ENCODE measurements around the gene MRPL50.
A peak's percentile ranks its signal among the peaks of the same experiment; 100 is the strongest.

Gene MRPL50

DNA sequence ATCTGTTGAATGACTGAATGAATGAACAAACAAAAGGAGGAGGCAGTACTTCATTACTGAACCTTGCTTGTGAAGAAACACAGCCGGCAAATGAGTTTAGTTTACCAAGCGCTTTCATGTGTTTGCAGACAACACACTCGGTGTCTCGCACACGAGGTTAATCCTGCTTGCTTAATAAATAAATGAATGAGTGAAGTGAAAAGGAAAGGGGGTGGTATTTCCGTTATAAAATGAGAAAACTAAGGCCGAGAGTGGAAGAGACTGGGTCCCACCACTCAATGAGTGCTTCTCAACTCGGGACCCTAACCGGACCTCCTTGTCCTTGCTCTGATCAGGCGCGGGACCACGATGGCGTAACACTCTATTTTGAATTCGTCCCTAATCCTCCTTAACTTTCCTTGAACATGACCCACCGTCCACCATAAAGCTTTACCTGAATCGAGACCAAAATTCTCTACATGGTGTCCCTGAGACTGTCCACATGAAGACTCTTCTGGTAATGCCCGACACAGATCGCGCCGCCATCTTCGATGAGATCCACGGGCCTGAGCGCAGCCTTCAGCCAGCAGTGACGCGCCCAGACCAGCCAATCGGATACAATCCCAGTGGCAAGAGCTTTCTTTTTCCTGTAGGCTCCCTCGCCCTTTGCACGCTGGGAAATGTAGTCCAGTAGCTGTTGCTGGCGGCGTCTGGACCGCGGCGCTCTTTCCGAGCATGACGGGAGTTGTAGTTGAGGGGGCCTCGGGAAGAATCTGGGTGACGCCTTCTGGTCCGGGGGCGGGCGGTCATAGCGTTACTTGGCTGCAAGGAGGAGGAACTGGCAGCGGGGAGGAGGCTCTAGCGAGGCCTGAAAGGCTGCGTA lies at the start of gene MRPL50, which contains the start of gene ZNF189:
Gene MRPL50, minus strand, starts transcription at position 551 of the 862 bp plus-strand sequence. Its CDS starts 26 bp downstream, at position 525.
Gene ZNF189, plus strand, starts transcription at position 784 of the 862 bp plus-strand sequence. CDS start 306 bp downstream, outside the sequence.
- H3K27me3 ChIP-seq (replicated peaks; ENCODE audit: control insufficient read depth, insufficient read depth, low read length): no peaks in the 10 kb centered on the region
- peaks cover 4% of the 10 kb centered on the region for H3K9me3 ChIP-seq (ENCODE audit: control insufficient read depth, low read length)
- peaks cover 25% of the 10 kb centered on the region for H3K4me1 ChIP-seq (ENCODE audit: control insufficient read depth, insufficient read depth, low read length)
- peak; percentile 100 for DNase-seq (ENCODE audit: low read depth)
- peak within 1 kb of the TSS; percentile 98 for H3K4me3 ChIP-seq (ENCODE audit: low read length)
- peak within 1 kb of the TSS; percentile 97 for H3K9ac ChIP-seq (ENCODE audit: low read length)
- peaks cover 32% of the 10 kb centered on the region for H3K36me3 ChIP-seq (ENCODE audit: control insufficient read depth, insufficient read depth, low read length, severe bottlenecking)

DNA sequence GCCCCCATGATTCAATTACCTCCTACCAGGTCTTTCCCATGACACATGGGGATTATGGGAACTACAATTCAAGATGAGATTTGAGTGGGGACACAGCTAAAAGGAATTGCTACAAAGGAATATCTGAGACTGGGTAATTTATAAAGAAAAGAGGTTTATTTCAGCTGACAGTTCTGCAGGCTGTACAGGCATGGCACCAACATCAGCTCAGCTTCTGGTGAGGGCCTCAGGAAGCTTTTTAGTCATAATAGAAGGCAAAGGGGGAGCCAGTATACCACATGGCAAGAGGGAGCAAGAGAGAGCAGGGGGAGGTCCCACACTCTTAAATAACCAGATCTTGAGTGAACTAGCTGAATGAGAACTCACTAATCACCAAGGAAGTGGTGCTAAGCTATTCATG lies 48.3 kb upstream of the MRPL50 start:
- peaks cover 10% of the 10 kb centered on the region for H3K4me1 ChIP-seq (ENCODE audit: control insufficient read depth, insufficient read depth, low read length)
- H3K36me3 ChIP-seq (ENCODE audit: control insufficient read depth, insufficient read depth, low read length, severe bottlenecking): no peaks in the 10 kb centered on the region
- H3K9ac ChIP-seq (ENCODE audit: low read length): no peak overlapping the region
- H3K27me3 ChIP-seq (replicated peaks; ENCODE audit: control insufficient read depth, insufficient read depth, low read length): peaks cover 29% of the 10 kb centered on the region
- no peak for DNase-seq (ENCODE audit: low read depth)
- no peak overlapping the region for H3K4me3 ChIP-seq (ENCODE audit: low read length)
- H3K9me3 ChIP-seq (ENCODE audit: control insufficient read depth, low read length): peaks cover 4% of the 10 kb centered on the region

DNA sequence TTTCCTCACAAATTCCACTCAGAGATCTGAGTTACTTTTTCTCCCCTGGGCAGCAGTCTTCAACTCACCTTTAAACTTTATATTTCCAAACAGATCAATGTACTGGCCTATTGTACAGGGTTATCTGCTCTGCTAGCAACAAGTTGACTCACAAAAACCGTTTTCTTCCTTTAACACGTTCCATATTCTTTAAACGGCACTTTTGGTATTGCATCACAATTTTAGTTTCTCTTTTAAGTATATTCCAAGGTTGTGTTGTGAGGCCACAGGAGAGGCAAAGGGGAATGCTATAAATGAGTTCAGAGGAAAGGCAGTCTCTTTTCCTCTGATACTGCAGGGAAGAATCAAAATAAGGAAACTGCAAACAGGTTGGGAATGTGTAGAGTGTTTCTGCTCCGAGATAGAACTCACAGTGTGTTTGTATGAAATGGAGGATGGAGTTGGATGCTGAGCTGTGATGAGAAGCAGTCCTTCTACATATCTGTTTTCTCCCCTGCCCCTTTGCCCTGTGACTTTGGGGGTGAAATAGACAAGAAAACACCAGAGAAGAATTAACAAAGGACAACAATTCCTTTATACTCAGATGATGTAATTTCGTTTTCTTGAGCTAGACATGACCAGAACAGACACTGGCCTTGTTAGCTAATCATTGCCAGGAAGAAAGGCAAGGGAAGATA lies 47.1 kb upstream of the MRPL50 start:
- peaks cover 10% of the 10 kb centered on the region for H3K4me1 ChIP-seq (ENCODE audit: control insufficient read depth, insufficient read depth, low read length)
- peak overlapping the region; percentile 53 for H3K9ac ChIP-seq (ENCODE audit: low read length)
- H3K4me3 ChIP-seq (ENCODE audit: low read length): peak overlapping the region; percentile 61
- H3K27me3 ChIP-seq (replicated peaks; ENCODE audit: control insufficient read depth, insufficient read depth, low read length): peaks cover 31% of the 10 kb centered on the region
- H3K9me3 ChIP-seq (ENCODE audit: control insufficient read depth, low read length): no peaks in the 10 kb centered on the region
- peak; percentile 73 for DNase-seq (ENCODE audit: low read depth)
- H3K36me3 ChIP-seq (ENCODE audit: control insufficient read depth, insufficient read depth, low read length, severe bottlenecking): no peaks in the 10 kb centered on the region

DNA sequence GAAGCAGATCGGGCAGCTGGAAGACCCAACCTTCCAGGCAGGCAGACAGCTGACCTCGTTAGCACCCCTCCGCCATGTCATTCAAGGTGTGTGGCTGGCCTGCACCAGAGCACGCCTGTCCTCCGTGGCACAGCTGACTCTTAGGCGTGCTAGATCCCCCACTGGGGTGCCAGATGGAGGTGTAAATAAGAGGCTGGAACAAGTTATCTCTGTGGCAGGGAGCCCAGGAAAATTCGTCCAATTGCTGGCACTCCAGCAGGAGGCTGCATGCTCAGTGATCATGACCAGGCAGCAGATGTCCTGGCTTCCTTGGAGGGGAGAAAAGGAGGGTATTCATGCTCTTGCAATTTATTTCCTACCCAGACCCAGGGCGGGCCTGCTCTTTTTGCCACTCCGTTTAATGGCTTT lies 45.0 kb upstream of the MRPL50 start:
- H3K27me3 ChIP-seq (replicated peaks; ENCODE audit: control insufficient read depth, insufficient read depth, low read length): peaks cover 22% of the 10 kb centered on the region
- no peaks in the 10 kb centered on the region for H3K9me3 ChIP-seq (ENCODE audit: control insufficient read depth, low read length)
- no peaks in the 10 kb centered on the region for H3K36me3 ChIP-seq (ENCODE audit: control insufficient read depth, insufficient read depth, low read length, severe bottlenecking)
- DNase-seq (ENCODE audit: low read depth): no peak
- H3K9ac ChIP-seq (ENCODE audit: low read length): no peak overlapping the region
- H3K4me1 ChIP-seq (ENCODE audit: control insufficient read depth, insufficient read depth, low read length): peaks cover 6% of the 10 kb centered on the region
- H3K4me3 ChIP-seq (ENCODE audit: low read length): no peak overlapping the region

DNA sequence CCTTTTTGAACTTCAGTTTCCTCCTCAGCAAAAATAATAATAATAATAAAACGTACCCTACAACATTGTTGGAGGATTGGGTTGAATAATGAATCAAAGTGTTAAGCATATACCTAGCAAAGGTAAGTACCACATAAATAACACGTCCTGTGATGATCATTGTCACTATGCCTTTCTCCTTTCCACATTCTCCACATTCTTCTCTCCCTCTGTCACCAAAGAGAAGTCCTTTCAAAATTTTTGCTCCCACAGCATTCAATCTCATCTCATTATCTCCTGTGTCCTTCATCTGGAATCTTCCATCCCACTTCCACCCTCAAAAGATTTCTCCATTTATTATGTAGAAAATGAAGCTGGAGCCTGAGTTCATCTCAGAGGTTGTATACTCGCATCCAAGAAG lies 44.3 kb upstream of the MRPL50 start:
- Histone ChIP-seq H3K36me3 (ENCODE audit: control insufficient read depth, insufficient read depth, low read length, severe bottlenecking) (no peaks in the 10 kb centered on the region), H3K9me3 (ENCODE audit: control insufficient read depth, low read length) (no peaks in the 10 kb centered on the region), H3K4me1 (ENCODE audit: control insufficient read depth, insufficient read depth, low read length) (peaks cover 6% of the 10 kb centered on the region), H3K4me3 (ENCODE audit: low read length) (no peak overlapping the region), H3K27me3 (replicated peaks; ENCODE audit: control insufficient read depth, insufficient read depth, low read length) (peaks cover 22% of the 10 kb centered on the region), H3K9ac (ENCODE audit: low read length) (no peak overlapping the region)
- DNase-seq (ENCODE audit: low read depth): no peak

DNA sequence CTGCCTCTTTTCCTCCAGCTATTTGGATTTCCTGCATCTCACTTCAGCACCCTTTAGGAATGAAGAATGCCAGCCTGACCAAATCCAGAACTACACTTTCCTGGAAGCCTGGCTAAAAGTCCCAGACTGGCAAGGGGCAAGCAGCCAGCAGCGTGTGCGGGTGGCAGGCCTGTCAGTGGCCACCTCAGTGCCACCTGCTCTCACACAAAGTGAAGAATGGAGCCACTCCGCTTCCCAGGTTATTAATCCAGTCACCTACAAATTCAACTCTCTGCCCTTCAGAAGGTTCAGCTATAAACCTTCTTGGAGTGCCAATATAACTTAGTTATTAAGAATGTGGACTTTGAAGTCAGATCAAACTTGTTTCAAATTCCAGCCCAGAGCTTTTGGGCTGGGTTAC lies 43.9 kb upstream of the MRPL50 start:
- no peaks in the 10 kb centered on the region for H3K9me3 ChIP-seq (ENCODE audit: control insufficient read depth, low read length)
- peaks cover 22% of the 10 kb centered on the region for H3K27me3 ChIP-seq (replicated peaks; ENCODE audit: control insufficient read depth, insufficient read depth, low read length)
- H3K36me3 ChIP-seq (ENCODE audit: control insufficient read depth, insufficient read depth, low read length, severe bottlenecking): no peaks in the 10 kb centered on the region
- H3K4me1 ChIP-seq (ENCODE audit: control insufficient read depth, insufficient read depth, low read length): peaks cover 6% of the 10 kb centered on the region
- DNase-seq (ENCODE audit: low read depth): no peak
- H3K4me3 ChIP-seq (ENCODE audit: low read length): no peak overlapping the region
- no peak overlapping the region for H3K9ac ChIP-seq (ENCODE audit: low read length)

DNA sequence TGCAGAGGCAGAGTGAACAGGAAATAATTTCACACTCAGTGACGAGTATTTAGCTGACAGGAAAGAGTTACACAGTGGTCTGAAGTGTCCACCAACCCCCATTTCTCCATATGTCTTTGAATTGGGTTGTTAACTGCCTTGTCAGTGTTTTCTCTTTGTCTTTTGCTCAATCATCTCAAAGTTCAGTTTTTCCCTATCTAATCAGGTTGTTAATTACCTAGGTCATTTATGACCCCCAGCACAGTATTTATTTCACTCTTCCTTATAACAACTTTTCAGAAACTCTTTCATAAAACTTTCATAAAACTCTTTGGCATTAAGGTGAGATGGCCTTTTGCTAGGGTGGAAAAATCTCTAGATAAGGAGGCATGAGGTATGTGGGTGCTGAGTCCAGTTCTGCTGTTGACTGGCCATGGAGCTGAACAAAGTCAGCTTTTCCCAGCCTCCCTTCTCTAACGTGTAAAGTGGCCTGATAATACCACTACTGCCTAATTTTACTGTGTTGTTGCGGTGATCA lies 42.4 kb upstream of the MRPL50 start:
- Histone ChIP-seq H3K9me3 (ENCODE audit: control insufficient read depth, low read length) (no peaks in the 10 kb centered on the region), H3K36me3 (ENCODE audit: control insufficient read depth, insufficient read depth, low read length, severe bottlenecking) (no peaks in the 10 kb centered on the region), H3K27me3 (replicated peaks; ENCODE audit: control insufficient read depth, insufficient read depth, low read length) (peaks cover 22% of the 10 kb centered on the region), H3K9ac (ENCODE audit: low read length) (no peak overlapping the region), H3K4me3 (ENCODE audit: low read length) (no peak overlapping the region), H3K4me1 (ENCODE audit: control insufficient read depth, insufficient read depth, low read length) (peaks cover 5% of the 10 kb centered on the region)
- DNase-seq (ENCODE audit: low read depth): no peak

DNA sequence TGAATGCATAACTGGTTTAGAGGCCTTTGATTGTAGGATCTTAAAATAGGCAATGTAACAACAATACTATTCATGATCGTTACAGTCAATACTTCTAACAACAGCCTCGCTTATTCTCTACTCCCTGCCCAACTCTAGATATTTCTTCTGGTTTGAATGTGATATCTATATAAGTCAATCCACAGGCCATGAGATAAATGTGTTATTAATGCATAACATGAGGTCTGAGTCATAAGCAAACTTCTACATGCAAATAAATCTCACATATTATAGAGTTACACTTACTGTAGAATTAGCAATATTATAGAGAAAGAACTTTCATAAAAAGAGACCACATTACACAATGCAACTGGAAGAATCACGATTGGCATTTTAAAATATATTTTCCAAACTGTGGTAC lies 40.1 kb upstream of the MRPL50 start:
- Histone ChIP-seq H3K27me3 (replicated peaks; ENCODE audit: control insufficient read depth, insufficient read depth, low read length) (peaks cover 22% of the 10 kb centered on the region), H3K9me3 (ENCODE audit: control insufficient read depth, low read length) (no peaks in the 10 kb centered on the region), H3K4me1 (ENCODE audit: control insufficient read depth, insufficient read depth, low read length) (no peaks in the 10 kb centered on the region), H3K9ac (ENCODE audit: low read length) (no peak overlapping the region), H3K36me3 (ENCODE audit: control insufficient read depth, insufficient read depth, low read length, severe bottlenecking) (no peaks in the 10 kb centered on the region), H3K4me3 (ENCODE audit: low read length) (no peak overlapping the region)
- DNase-seq (ENCODE audit: low read depth): no peak

DNA sequence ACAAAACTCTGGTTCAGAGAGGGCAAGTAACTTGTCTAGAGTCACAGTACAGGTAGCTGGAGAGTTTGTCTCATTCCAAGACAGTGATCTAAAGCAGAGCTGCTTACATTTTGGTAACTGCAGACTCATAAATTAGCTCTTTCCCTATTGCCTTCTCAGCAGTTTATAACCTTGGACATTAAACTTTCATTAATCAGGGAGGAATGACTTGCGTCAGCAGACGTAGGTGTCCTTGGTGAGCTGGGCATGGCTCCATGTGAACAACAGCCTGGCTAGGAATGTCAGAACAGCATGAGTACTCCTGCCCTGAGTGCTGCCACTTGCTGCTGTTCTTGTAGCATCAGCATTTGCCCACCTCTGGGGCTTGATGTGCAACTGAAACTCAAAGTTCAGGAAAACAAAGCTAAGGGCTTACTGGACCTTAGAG lies 39.4 kb upstream of the MRPL50 start:
- no peaks in the 10 kb centered on the region for H3K36me3 ChIP-seq (ENCODE audit: control insufficient read depth, insufficient read depth, low read length, severe bottlenecking)
- H3K4me1 ChIP-seq (ENCODE audit: control insufficient read depth, insufficient read depth, low read length): no peaks in the 10 kb centered on the region
- H3K27me3 ChIP-seq (replicated peaks; ENCODE audit: control insufficient read depth, insufficient read depth, low read length): peaks cover 15% of the 10 kb centered on the region
- H3K9me3 ChIP-seq (ENCODE audit: control insufficient read depth, low read length): no peaks in the 10 kb centered on the region
- H3K4me3 ChIP-seq (ENCODE audit: low read length): no peak overlapping the region
- no peak overlapping the region for H3K9ac ChIP-seq (ENCODE audit: low read length)
- no peak for DNase-seq (ENCODE audit: low read depth)

DNA sequence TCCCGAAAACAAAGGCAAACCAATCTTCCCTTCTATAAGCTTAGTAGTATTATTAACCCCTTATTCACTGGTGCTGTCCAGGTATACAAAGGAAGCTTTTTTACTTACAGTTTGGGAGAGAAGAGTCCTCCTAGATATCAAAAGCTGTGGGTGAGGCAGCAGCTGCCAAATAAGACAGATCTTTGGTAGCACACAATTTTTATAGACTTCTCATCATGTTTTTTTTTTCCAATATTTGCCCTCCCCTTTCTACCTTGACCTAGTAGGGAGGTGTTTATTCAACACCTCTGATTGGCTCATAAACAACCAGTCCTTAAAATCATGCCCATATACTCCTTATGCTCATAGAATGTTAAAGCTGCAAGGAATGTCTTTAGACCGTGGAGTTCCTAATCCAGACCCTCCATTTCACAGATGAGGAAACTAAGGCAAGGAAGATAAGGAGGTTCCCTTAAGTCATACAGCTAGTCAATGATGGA lies 37.2 kb upstream of the MRPL50 start, which contains the start of gene ALDOB:
Gene ALDOB, minus strand, starts transcription at position 174 of the 479 bp plus-strand sequence. CDS start 4,887 bp downstream, outside the sequence.
- H3K4me1 ChIP-seq (ENCODE audit: control insufficient read depth, insufficient read depth, low read length): no peaks in the 10 kb centered on the region
- H3K9ac ChIP-seq (ENCODE audit: low read length): no peak within 1 kb of the TSS
- H3K36me3 ChIP-seq (ENCODE audit: control insufficient read depth, insufficient read depth, low read length, severe bottlenecking): no peaks in the 10 kb centered on the region
- H3K4me3 ChIP-seq (ENCODE audit: low read length): no peak within 1 kb of the TSS
- peaks cover 2% of the 10 kb centered on the region for H3K27me3 ChIP-seq (replicated peaks; ENCODE audit: control insufficient read depth, insufficient read depth, low read length)
- H3K9me3 ChIP-seq (ENCODE audit: control insufficient read depth, low read length): no peaks in the 10 kb centered on the region
- DNase-seq (ENCODE audit: low read depth): no peak

DNA sequence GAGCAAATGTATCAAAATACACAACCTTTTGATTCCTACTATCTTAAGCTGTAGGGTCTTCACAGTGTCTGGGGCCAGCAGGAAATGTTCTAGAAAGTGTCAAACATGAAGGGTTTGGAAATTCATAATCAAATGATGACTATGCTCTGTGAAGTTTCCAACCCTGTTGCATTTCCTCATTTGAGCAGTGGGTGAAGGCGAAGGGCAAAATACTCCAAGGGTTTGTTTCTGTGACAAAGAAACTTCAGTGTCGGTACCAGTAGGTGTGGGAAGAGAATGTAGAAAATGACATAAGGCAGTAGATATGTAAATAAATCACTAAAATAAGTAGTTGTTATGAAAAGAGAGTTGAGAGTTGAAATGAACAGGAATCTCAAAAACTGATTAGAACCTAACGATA lies 36.6 kb upstream of the MRPL50 start:
- peaks cover 4% of the 10 kb centered on the region for H3K27me3 ChIP-seq (replicated peaks; ENCODE audit: control insufficient read depth, insufficient read depth, low read length)

More for the DNA sequence above, 36.6 kb upstream of the MRPL50 start:
- Histone ChIP-seq H3K9me3 (ENCODE audit: control insufficient read depth, low read length) (no peaks in the 10 kb centered on the region), H3K4me1 (ENCODE audit: control insufficient read depth, insufficient read depth, low read length) (no peaks in the 10 kb centered on the region), H3K4me3 (ENCODE audit: low read length) (no peak overlapping the region), H3K9ac (ENCODE audit: low read length) (no peak overlapping the region), H3K36me3 (ENCODE audit: control insufficient read depth, insufficient read depth, low read length, severe bottlenecking) (no peaks in the 10 kb centered on the region)
- DNase-seq (ENCODE audit: low read depth): no peak
